KMS-11 (cell line): ENCODE measurements around the gene ADAMTS8.

ENCODE experiments used
- H2AFZ ChIP-seq: fragments of 200-600 bp; sonication (generic); 2 replicates; pipeline ENCODE4 v1.6.1; 2016; ENCODE audit warnings: antibody characterized with exemption, mixed run types, low read depth
- H3K27ac ChIP-seq: fragments of 200-600 bp; sonication (generic); 2 replicates; pipeline ENCODE4 v1.6.1; 2016; ENCODE audit warnings: mild to moderate bottlenecking, mixed run types
- H3K27me3 ChIP-seq: fragments of 200-600 bp; sonication (generic); 2 replicates; pipeline ENCODE4 v1.6.1; 2017; ENCODE audit warnings: mild to moderate bottlenecking, low read depth, mixed run types, moderate library complexity; ENCODE audit not compliant: insufficient read depth
- H3K36me3 ChIP-seq: fragments of 200-600 bp; sonication (generic); 2 replicates; pipeline ENCODE4 v1.6.1; 2017; ENCODE audit warnings: mild to moderate bottlenecking, mixed run types; ENCODE audit not compliant: insufficient read depth
- H3K4me1 ChIP-seq: fragments of 200-600 bp; sonication (generic); 2 replicates; pipeline ENCODE4 v1.6.1; 2016; ENCODE audit warnings: mild to moderate bottlenecking, low read depth, mixed run types; ENCODE audit not compliant: poor library complexity, severe bottlenecking
- H3K4me2 ChIP-seq: fragments of 200-600 bp; sonication (generic); 2 replicates; pipeline ENCODE4 v1.7.0; 2016; ENCODE audit warnings: mild to moderate bottlenecking, mixed run types
- H3K4me3 ChIP-seq: fragments of 200-600 bp; sonication (generic); IDR thresholded peaks from 2 replicates; pipeline ENCODE4 v1.6.1; 2017; ENCODE audit warnings: low read depth, low read length, mixed read lengths; ENCODE audit not compliant: insufficient read depth
- H3K79me2 ChIP-seq: fragments of 200-600 bp; sonication (generic); 2 replicates; pipeline ENCODE4 v1.6.1; 2016; ENCODE audit warnings: low read depth, mixed run types; ENCODE audit not compliant: insufficient read depth
- H3K9ac ChIP-seq: fragments of 200-600 bp; sonication (generic); 2 replicates; pipeline ENCODE4 v1.6.1; 2016; ENCODE audit warnings: mild to moderate bottlenecking, mixed run types
- H4K20me1 ChIP-seq: fragments of 200-600 bp; sonication (generic); 2 replicates; pipeline ENCODE4 v1.6.1; 2016; ENCODE audit warnings: mild to moderate bottlenecking, mixed run types; ENCODE audit not compliant: insufficient read depth
- TF ChIP-seq, protein P1 (sequence below): fragments of 200-600 bp; sonication (generic); conservative IDR thresholded peaks from 2 replicates; pipeline ENCODE4 v1.6.1; 2017; ENCODE audit warnings: low read depth, mild to moderate bottlenecking, antibody characterized with exemption, low read length, moderate library complexity, mixed read lengths

Gene ADAMTS8

DNA sequence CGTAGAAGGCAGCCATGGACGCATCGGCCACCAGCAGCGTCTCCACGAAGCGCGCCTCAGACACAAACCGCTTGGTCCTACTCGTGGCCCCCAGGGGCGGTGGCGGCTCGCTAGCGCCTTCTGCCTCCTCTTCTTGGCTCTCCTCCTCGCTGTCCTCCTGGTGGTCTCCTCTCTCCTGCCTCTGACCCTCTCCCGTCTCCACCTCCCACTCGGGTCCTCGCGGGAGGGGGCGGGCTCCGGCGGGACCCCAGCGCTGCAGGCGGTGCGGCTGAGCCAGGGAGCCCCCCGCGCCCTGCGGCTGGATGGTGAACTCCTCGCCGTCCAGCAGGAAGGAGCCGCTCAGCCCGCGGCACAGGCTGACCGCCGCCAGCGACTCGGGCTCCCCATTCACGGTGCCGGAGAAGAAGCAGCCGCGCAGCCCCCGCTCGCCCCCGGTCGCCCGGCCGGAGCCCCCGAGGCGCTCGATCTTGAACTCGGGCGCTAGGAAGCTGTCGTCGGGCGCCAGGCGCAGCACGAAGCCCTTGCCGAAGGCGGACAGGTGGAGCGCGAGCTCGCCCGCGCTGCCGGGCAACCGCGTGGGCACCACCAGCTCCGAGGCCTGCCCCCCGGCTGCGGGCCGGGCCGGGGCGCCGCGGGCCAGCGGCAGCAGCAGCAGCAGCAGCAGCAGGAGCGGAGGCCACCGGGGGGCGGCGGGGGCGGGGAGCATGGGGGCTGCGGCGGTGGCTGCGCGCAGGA is 661 bp downstream of the ADAMTS8 start:
- Histone ChIP-seq H3K79me2 (no peaks in the 10 kb centered on the region), H3K27ac (no peak overlapping the region), H4K20me1 (no peaks in the 10 kb centered on the region), H3K36me3 (no peaks in the 10 kb centered on the region), H3K4me1 (no peaks in the 10 kb centered on the region), H3K9ac (no peak overlapping the region), H3K4me3 (no peak overlapping the region), H3K27me3 (peaks cover 6% of the 10 kb centered on the region; the same call in 1 of the 2 replicates), H2AFZ (no peak overlapping the region), H3K4me2 (no peak overlapping the region)
- TF ChIP-seq, protein P1, sequence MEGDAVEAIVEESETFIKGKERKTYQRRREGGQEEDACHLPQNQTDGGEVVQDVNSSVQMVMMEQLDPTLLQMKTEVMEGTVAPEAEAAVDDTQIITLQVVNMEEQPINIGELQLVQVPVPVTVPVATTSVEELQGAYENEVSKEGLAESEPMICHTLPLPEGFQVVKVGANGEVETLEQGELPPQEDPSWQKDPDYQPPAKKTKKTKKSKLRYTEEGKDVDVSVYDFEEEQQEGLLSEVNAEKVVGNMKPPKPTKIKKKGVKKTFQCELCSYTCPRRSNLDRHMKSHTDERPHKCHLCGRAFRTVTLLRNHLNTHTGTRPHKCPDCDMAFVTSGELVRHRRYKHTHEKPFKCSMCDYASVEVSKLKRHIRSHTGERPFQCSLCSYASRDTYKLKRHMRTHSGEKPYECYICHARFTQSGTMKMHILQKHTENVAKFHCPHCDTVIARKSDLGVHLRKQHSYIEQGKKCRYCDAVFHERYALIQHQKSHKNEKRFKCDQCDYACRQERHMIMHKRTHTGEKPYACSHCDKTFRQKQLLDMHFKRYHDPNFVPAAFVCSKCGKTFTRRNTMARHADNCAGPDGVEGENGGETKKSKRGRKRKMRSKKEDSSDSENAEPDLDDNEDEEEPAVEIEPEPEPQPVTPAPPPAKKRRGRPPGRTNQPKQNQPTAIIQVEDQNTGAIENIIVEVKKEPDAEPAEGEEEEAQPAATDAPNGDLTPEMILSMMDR, result no peak

- Histone ChIP-seq H3K4me1 (no peaks in the 10 kb centered on the region), H3K9ac (no peak overlapping the region), H3K27me3 (peaks cover 6% of the 10 kb centered on the region; the same call in 1 of the 2 replicates), H2AFZ (no peak overlapping the region), H4K20me1 (no peaks in the 10 kb centered on the region), H3K79me2 (no peaks in the 10 kb centered on the region), H3K36me3 (no peaks in the 10 kb centered on the region), H3K4me3 (no peak overlapping the region), H3K4me2 (no peak overlapping the region), H3K27ac (no peak overlapping the region)
- TF ChIP-seq, protein P1, result no peak
Measured at GRCh38 chr11:130426837-130427341, 1.5 kb downstream of the ADAMTS8 start.

DNA sequence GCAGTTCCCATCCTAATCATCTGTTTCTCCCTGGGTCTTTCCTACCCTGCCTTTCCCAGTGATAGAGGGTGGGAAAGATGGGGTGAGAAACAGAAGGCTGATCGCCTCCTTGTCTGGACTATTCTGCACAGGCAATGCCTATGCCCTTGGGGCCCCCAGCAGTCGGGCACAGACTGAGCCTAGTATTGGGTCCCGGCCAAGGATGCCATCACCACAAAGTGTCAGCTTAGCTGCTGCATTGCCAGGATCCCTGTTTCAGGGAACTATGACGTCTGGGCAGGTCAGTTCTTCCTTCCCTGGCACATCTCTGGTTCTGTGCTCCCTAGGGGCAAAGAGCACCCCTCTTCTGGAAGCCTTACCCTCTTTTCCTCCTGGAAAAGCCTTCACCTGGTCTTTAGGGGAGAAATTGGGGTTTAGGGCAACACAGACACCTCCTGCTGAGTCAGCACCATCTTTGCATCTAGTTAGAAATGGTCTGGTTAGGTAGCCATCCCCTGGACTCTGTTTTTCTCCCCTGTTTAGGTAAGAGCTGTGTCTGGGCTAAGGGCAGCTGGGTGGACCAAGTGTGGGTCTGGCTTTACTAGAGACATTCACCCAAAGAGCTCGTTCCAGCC is 2.1 kb downstream of the ADAMTS8 start:
- H3K27me3 ChIP-seq, result peaks cover 6% of the 10 kb centered on the region; the same call in 1 of the 2 replicates
- no peak overlapping the region for H3K9ac ChIP-seq
- no peak overlapping the region for H2AFZ ChIP-seq
- TF ChIP-seq, protein P1, result no peak
- H3K4me3 ChIP-seq, result no peak overlapping the region
- no peaks in the 10 kb centered on the region for H3K4me1 ChIP-seq
- no peaks in the 10 kb centered on the region for H4K20me1 ChIP-seq
- H3K27ac ChIP-seq, result no peak overlapping the region
- H3K36me3 ChIP-seq, result no peaks in the 10 kb centered on the region
- no peak overlapping the region for H3K4me2 ChIP-seq
- H3K79me2 ChIP-seq, result no peaks in the 10 kb centered on the region

DNA sequence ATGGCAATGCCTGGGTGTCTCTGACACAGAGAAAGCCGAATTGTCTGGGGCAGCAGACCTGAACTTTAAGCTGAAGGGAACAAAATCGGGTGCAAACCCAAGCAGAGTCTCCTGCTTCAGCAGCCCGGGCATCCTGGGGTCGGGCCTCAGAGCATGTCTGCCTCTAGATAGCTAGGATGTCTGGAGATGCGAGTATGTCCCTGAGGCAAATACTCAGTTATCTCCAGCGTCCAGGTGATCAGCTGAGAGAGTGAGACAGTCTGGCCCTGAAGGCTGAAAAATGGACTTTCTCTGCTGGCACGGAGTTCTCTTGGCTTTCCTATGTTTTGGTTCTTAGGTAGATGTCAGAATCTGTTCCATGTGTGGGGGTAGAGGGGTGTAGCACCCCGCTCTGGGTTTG is 3.3 kb downstream of the ADAMTS8 start:
- H2AFZ ChIP-seq, result no peak overlapping the region
- no peak overlapping the region for H3K4me3 ChIP-seq

More for the DNA sequence above, 3.3 kb downstream of the ADAMTS8 start:
- TF ChIP-seq, protein P1, result no peak
- no peak overlapping the region for H3K27ac ChIP-seq
- no peaks in the 10 kb centered on the region for H4K20me1 ChIP-seq
- no peak overlapping the region for H3K4me2 ChIP-seq
- peaks cover 6% of the 10 kb centered on the region; the same call in 1 of the 2 replicates for H3K27me3 ChIP-seq
- H3K9ac ChIP-seq, result no peak overlapping the region
- no peaks in the 10 kb centered on the region for H3K36me3 ChIP-seq
- H3K4me1 ChIP-seq, result no peaks in the 10 kb centered on the region
- H3K79me2 ChIP-seq, result no peaks in the 10 kb centered on the region
